H54 (cell line): ENCODE data around the gene RAB3IP.
A peak's percentile ranks its signal among the peaks of the same experiment; 100 is the strongest.
"Not testable (repeated sequence)": the region's sequence is repeated elsewhere in the genome, so short reads cannot be mapped to it uniquely, and the experiment has no call there.

ENCODE experiments used
- DNase-seq: peaks from one replicate; pipeline ENCODE4 v3.0.0; 2011; ENCODE audit warnings: low spot score, mixed read lengths; ENCODE audit not compliant: insufficient read length
- FAIRE-seq: peaks from 3 replicates; lab custom pipeline; 2011; peaks lifted over from hg19 to GRCh38; lab: Jason Lieb, UNC
- POLR2A ChIP-seq: IDR thresholded peaks from 2 replicates; pipeline ENCODE4 v1.6.1; 2011; ENCODE audit warnings: low read depth, mild to moderate bottlenecking, low read length

Gene RAB3IP

GRCh38 chr12:69726922-69727321 is 11.7 kb upstream of the RAB3IP start:
- no peak for FAIRE-seq
- no peak for DNase-seq
- TF ChIP-seq POLR2A: no peak

- no peak for DNase-seq
- TF ChIP-seq POLR2A: no peak
- peak; percentile 95 for FAIRE-seq
Observed at GRCh38 chr12:69732088-69732487, 6.6 kb upstream of the RAB3IP start.

- TF ChIP-seq POLR2A: no peak
- FAIRE-seq (no peak), DNase-seq (no peak)
Observed at GRCh38 chr12:69733638-69734037, 5.0 kb upstream of the RAB3IP start.

GRCh38 chr12:69739287-69740191 is 879 bp downstream of the RAB3IP start:
- TF ChIP-seq POLR2A: no peak
- peak; percentile 71 for FAIRE-seq
- DNase-seq: peak; percentile 35

- FAIRE-seq (no peak), DNase-seq (no peak)
- no peak for TF ChIP-seq POLR2A
Observed at GRCh38 chr12:69744109-69744508, 5.4 kb downstream of the RAB3IP start.

GRCh38 chr12:69751476-69751875 is 12.8 kb downstream of the RAB3IP start:
- TF ChIP-seq POLR2A: no peak
- DNase-seq: no peak
- FAIRE-seq: no peak

GRCh38 chr12:69755302-69755701 is 16.6 kb downstream of the RAB3IP start:
- FAIRE-seq (no peak), DNase-seq (no peak)
- TF ChIP-seq POLR2A: no peak

GRCh38 chr12:69756088-69756755 is 17.6 kb downstream of the RAB3IP start:
- TF ChIP-seq POLR2A: no peak
- no peak for FAIRE-seq

GRCh38 chr12:69758105-69758504 is 19.4 kb downstream of the RAB3IP start:
- TF ChIP-seq POLR2A: no peak
- FAIRE-seq (no peak), DNase-seq (no peak)

More at GRCh38 chr12:69756088-69756755, 17.6 kb downstream of the RAB3IP start:
- DNase-seq: no peak

- not testable (repeated sequence) for DNase-seq, FAIRE-seq
Observed at GRCh38 chr12:69759581-69759980, 20.9 kb downstream of the RAB3IP start.

GRCh38 chr12:69765515-69765914 is 26.9 kb downstream of the RAB3IP start:
- no peak for TF ChIP-seq POLR2A
- FAIRE-seq (no peak), DNase-seq (no peak)

- TF ChIP-seq POLR2A: no peak
- FAIRE-seq (no peak), DNase-seq (no peak)
Observed at GRCh38 chr12:69766260-69766659, 27.6 kb downstream of the RAB3IP start.

GRCh38 chr12:69779928-69780327 is 41.3 kb downstream of the RAB3IP start:
- FAIRE-seq (peak; percentile 82), DNase-seq (peak; percentile 12)
- no peak for TF ChIP-seq POLR2A

- DNase-seq: no peak
- no peak for FAIRE-seq
- no peak for TF ChIP-seq POLR2A
Observed at GRCh38 chr12:69783365-69783764, 44.7 kb downstream of the RAB3IP start.

- DNase-seq (no peak), FAIRE-seq (no peak)
- no peak for TF ChIP-seq POLR2A
Observed at GRCh38 chr12:69789351-69789750, 50.7 kb downstream of the RAB3IP start.
